OCI-LY1 (cell line): Measurements from ENCODE around the gene SLC25A51.

Experiments
- EZH2 ChIP-seq: fragments of 200-600 bp; sonication (generic), shearing (Covaris generic); IDR thresholded peaks from 2 replicates; pipeline ENCODE4 v1.8.0; 2017; ENCODE audit warnings: borderline replicate concordance, mixed run types, mild to moderate bottlenecking, antibody characterized with exemption, low read length, moderate library complexity, mixed read lengths
- TF ChIP-seq, protein P1 (sequence below): fragments of 200-600 bp; sonication (generic), shearing (Covaris generic); IDR thresholded peaks from 2 replicates; pipeline ENCODE4 v1.5.1; 2017; ENCODE audit warnings: mild to moderate bottlenecking, antibody characterized with exemption, low read length, moderate library complexity, mixed read lengths

DNA sequence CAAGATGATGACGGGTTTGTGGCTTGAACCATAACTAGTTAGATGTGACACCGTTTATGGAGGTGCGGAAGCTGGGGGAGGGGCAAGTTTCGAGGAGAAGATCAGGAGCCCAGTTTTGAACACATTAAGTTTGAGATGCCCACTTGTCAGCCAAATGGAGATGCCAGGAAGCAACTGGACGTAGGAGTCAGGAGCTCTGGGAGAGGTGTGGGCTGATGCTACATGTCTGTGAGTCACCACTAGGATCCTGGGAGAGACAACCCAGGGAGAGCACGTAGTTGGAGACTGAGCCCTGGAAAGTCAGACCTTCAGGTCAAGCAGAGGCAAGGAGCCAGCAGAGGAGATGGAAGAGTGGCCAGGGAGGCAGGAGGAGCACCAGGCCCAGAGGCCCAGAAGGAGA lies 48.8 kb upstream of the SLC25A51 start:
- TF ChIP-seq, protein P1, sequence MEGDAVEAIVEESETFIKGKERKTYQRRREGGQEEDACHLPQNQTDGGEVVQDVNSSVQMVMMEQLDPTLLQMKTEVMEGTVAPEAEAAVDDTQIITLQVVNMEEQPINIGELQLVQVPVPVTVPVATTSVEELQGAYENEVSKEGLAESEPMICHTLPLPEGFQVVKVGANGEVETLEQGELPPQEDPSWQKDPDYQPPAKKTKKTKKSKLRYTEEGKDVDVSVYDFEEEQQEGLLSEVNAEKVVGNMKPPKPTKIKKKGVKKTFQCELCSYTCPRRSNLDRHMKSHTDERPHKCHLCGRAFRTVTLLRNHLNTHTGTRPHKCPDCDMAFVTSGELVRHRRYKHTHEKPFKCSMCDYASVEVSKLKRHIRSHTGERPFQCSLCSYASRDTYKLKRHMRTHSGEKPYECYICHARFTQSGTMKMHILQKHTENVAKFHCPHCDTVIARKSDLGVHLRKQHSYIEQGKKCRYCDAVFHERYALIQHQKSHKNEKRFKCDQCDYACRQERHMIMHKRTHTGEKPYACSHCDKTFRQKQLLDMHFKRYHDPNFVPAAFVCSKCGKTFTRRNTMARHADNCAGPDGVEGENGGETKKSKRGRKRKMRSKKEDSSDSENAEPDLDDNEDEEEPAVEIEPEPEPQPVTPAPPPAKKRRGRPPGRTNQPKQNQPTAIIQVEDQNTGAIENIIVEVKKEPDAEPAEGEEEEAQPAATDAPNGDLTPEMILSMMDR: no peak
- TF ChIP-seq EZH2: no peak
